Measurements from ENCODE around the gene IFIT1.

Gene IFIT1

GRCh38 chr10:89363729-89364442, 28.5 kb upstream of the IFIT1 start:
- TF ChIP-seq, protein P1, sequence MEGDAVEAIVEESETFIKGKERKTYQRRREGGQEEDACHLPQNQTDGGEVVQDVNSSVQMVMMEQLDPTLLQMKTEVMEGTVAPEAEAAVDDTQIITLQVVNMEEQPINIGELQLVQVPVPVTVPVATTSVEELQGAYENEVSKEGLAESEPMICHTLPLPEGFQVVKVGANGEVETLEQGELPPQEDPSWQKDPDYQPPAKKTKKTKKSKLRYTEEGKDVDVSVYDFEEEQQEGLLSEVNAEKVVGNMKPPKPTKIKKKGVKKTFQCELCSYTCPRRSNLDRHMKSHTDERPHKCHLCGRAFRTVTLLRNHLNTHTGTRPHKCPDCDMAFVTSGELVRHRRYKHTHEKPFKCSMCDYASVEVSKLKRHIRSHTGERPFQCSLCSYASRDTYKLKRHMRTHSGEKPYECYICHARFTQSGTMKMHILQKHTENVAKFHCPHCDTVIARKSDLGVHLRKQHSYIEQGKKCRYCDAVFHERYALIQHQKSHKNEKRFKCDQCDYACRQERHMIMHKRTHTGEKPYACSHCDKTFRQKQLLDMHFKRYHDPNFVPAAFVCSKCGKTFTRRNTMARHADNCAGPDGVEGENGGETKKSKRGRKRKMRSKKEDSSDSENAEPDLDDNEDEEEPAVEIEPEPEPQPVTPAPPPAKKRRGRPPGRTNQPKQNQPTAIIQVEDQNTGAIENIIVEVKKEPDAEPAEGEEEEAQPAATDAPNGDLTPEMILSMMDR (IDR thresholded peaks at IDR 0.05; ENCODE audit: unreplicated experiment in 3 of 3) = no peak
- H3K4me3 Mint-ChIP-seq = no peak overlapping the region
- no peaks in the 10 kb centered on the region for H3K27me3 Mint-ChIP-seq (ENCODE audit: low read depth)
- H3K9me3 Mint-ChIP-seq = peaks cover 4% of the 10 kb centered on the region
- H3K36me3 Mint-ChIP-seq (ENCODE audit: low read depth) = no peaks in the 10 kb centered on the region
- no peak overlapping the region for H3K27ac Mint-ChIP-seq
- H3K4me1 Mint-ChIP-seq = peaks cover 22% of the 10 kb centered on the region

GRCh38 chr10:89364531-89364930, 27.9 kb upstream of the IFIT1 start:
- TF ChIP-seq, protein P1 (IDR thresholded peaks at IDR 0.05; ENCODE audit: unreplicated experiment in 3 of 3) = no peak

DNA sequence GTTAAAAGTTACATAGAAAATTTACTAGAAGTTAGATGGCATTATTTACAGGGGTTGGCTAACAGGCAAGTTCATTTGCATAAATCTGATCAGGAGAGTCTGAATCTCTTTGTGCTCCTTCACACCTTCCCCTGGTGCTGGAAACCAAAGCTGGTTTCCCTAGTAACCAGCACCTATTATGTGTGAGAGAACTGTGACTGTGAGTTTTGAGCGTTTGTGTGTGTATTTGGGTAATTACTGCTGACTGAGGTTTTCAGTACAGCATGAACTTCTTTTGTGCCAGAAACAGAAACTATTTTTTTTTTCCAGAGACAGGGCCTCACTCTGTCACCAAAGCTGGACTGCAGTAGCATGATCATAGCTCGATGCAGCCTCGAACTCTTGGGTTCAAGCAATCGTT, 24.9 kb upstream of the IFIT1 start:
- H3K4me1 Mint-ChIP-seq = peaks cover 43% of the 10 kb centered on the region
- H3K27me3 Mint-ChIP-seq (ENCODE audit: low read depth) = no peaks in the 10 kb centered on the region
- H3K9me3 Mint-ChIP-seq = peaks cover 4% of the 10 kb centered on the region
- H3K27ac Mint-ChIP-seq = peak overlapping the region; percentile 11 to 68 (median 58)
- H3K36me3 Mint-ChIP-seq (ENCODE audit: low read depth) = no peaks in the 10 kb centered on the region
- TF ChIP-seq, protein P1 (IDR thresholded peaks at IDR 0.05; ENCODE audit: unreplicated experiment in 3 of 3) = no peak
- H3K4me3 Mint-ChIP-seq = no peak overlapping the region

More at GRCh38 chr10:89364531-89364930, 27.9 kb upstream of the IFIT1 start:
- no peak overlapping the region for H3K4me3 Mint-ChIP-seq
- H3K4me1 Mint-ChIP-seq = peaks cover 28% of the 10 kb centered on the region
- H3K27ac Mint-ChIP-seq = no peak overlapping the region
- no peaks in the 10 kb centered on the region for H3K27me3 Mint-ChIP-seq (ENCODE audit: low read depth)
- H3K36me3 Mint-ChIP-seq (ENCODE audit: low read depth) = no peaks in the 10 kb centered on the region
- peaks cover 4% of the 10 kb centered on the region for H3K9me3 Mint-ChIP-seq

- TF ChIP-seq, protein P1 (IDR thresholded peaks at IDR 0.05; ENCODE audit: unreplicated experiment in 3 of 3) = no peak
- Mint-ChIP-seq H3K4me3 (no peak overlapping the region), H3K4me1 (peaks cover 43% of the 10 kb centered on the region)
Measured at GRCh38 chr10:89368129-89368528, 24.3 kb upstream of the IFIT1 start.

GRCh38 chr10:89369156-89370105, 23.0 kb upstream of the IFIT1 start:
- H3K4me3 Mint-ChIP-seq = no peak overlapping the region
- peak overlapping the region; percentile 8 to 35 (median 11) for H3K27ac Mint-ChIP-seq
- no peaks in the 10 kb centered on the region for H3K27me3 Mint-ChIP-seq (ENCODE audit: low read depth)
- H3K36me3 Mint-ChIP-seq (ENCODE audit: low read depth) = no peaks in the 10 kb centered on the region
- peaks cover 48% of the 10 kb centered on the region for H3K4me1 Mint-ChIP-seq
- H3K9me3 Mint-ChIP-seq = peaks cover 4% of the 10 kb centered on the region
- TF ChIP-seq, protein P1 (IDR thresholded peaks at IDR 0.05; ENCODE audit: unreplicated experiment in 3 of 3) = peak; percentile 59 to 71 (median 60)

More at GRCh38 chr10:89368129-89368528, 24.3 kb upstream of the IFIT1 start:
- Mint-ChIP-seq H3K36me3 (ENCODE audit: low read depth) (no peaks in the 10 kb centered on the region), H3K27ac (peak overlapping the region; percentile 11 to 68 (median 46)), H3K9me3 (peaks cover 4% of the 10 kb centered on the region), H3K27me3 (ENCODE audit: low read depth) (no peaks in the 10 kb centered on the region)

All from nephron (organoid).